K562 (cell line): ENCODE data around the gene CHCHD4. TPM values are rescaled to one million over a fixed set of nuclear protein-coding genes. Genes with fewer than 3 reads are reported as not detected.

Experiments used
- CHD4 ChIP-seq: fragments of 200-600 bp; sonication (generic); IDR thresholded peaks from 3 replicates; pipeline ENCODE4 v1.6.1; 2012; ENCODE audit warnings: low read depth, mild to moderate bottlenecking, mixed read lengths, low read length, inconsistent platforms; ENCODE audit not compliant: insufficient read depth, insufficient replicate concordance, poor library complexity, severe bottlenecking
- COPS2 ChIP-seq: fragments of 450-650 bp; conservative IDR thresholded peaks from 2 replicates; pipeline ENCODE4 v1.6.1; 2016; ENCODE audit warnings: mild to moderate bottlenecking, moderate library complexity
- FOXJ2 ChIP-seq: fragments of 200-800 bp; sonication (Bioruptor generic); IDR thresholded peaks from 2 replicates; pipeline ENCODE4 v1.6.1; 2016; ENCODE audit warnings: missing genetic modification characterization, missing compliant biosample characterization
- FOXK2 ChIP-seq, 2 experiments: fragments of 450-650 bp; IDR thresholded peaks in 1 of 2; conservative IDR thresholded peaks in 1 of 2; 2 replicates each; pipeline ENCODE4 v1.6.1; 2016; ENCODE audit warnings: low read depth in 2 of 2, mild to moderate bottlenecking in 1 of 2
- MBD2 ChIP-seq: sonication (generic); IDR thresholded peaks from 2 replicates; pipeline ENCODE4 v1.6.1; 2016; ENCODE audit warnings: low read depth, borderline replicate concordance
- MXI1 ChIP-seq: IDR thresholded peaks from 2 replicates; pipeline ENCODE4 v1.6.1; 2011; ENCODE audit warnings: low read depth, mild to moderate bottlenecking, improper control_type of control experiment, low read length
- NELFE ChIP-seq: IDR thresholded peaks from 2 replicates; pipeline ENCODE4 v1.6.1; 2011; ENCODE audit warnings: mild to moderate bottlenecking; ENCODE audit not compliant: insufficient read depth, insufficient read length
- NONO ChIP-seq, 2 experiments: fragments of 200-400 bp in 1 of 2; fragments of 450-650 bp in 1 of 2; formaldehyde crosslinking in 1 of 2; IDR thresholded peaks; 2 replicates each; pipeline ENCODE4 v1.6.1; 2017; ENCODE audit warnings: low read depth in 2 of 2, mild to moderate bottlenecking in 2 of 2, moderate library complexity in 2 of 2, low read length in 1 of 2
- PHTF2 ChIP-seq: fragments of 250-450 bp; sonication (Bioruptor Pico); IDR thresholded peaks from 2 replicates; pipeline ENCODE4 v1.5.0; 2021; ENCODE audit warnings: mild to moderate bottlenecking
- SMARCC2 ChIP-seq: fragments of 450-650 bp; IDR thresholded peaks from 2 replicates; pipeline ENCODE4 v1.6.1; 2017; ENCODE audit warnings: antibody characterized with exemption, moderate library complexity, mild to moderate bottlenecking, low read depth
- SOX6 ChIP-seq: fragments of 450-650 bp; IDR thresholded peaks from 2 replicates; pipeline ENCODE4 v1.6.1; 2014; ENCODE audit warnings: mild to moderate bottlenecking
- TCF3 ChIP-seq: sonication (generic); formaldehyde crosslinking; IDR thresholded peaks from 2 replicates; pipeline ENCODE4 v1.4.0; 2020; ENCODE audit warnings: mild to moderate bottlenecking, missing genetic modification reagents
- XRCC5 ChIP-seq: fragments of 200-400 bp; formaldehyde crosslinking; IDR thresholded peaks from 2 replicates; pipeline ENCODE4 v1.6.1; 2017; ENCODE audit warnings: low read depth, mild to moderate bottlenecking, low read length
- ZNF436 ChIP-seq: fragments of 250-450, 450-650 bp; sonication (Bioruptor Pico); formaldehyde crosslinking; IDR thresholded peaks from 2 replicates; pipeline ENCODE4 v1.7.0; 2020; ENCODE audit warnings: mild to moderate bottlenecking
- polyA plus RNA-seq, 8 experiments: library from polyadenylated mRNA; depleted of rRNA in 4 of 8; stranded (reverse) in 5 of 8; unstranded in 3 of 8; fragments of >200 nt; fragmentation: Nextera tagmentation in 2 of 8; fragmentation: Illumina TruSeq in 1 of 8; extraction: Ambion mirVana in 2 of 8; extraction: Trizol in 1 of 8; gene quantifications; 2 replicates each; pipeline versions ENCODE4 v1.2.1 to v1.2.3, GENCODE V29; 2011 to 2014; ENCODE audit warnings: inconsistent platforms in 1 of 8, missing spikeins in 1 of 8
- total RNA-seq, 7 experiments: library from RNA; depleted of rRNA in 6 of 7; stranded (reverse); fragments of >200 nt in 6 of 7; fragmentation: Illumina TruSeq in 2 of 7; extraction: Trizol in 2 of 7; gene quantifications; 2 replicates each; pipeline versions ENCODE4 v1.2.1 to v1.2.3, GENCODE V29; 2011 to 2021; ENCODE audit warnings: low replicate concordance in 1 of 7
- TF ChIP-seq, protein P1 (sequence below): sonication (generic); formaldehyde crosslinking; IDR thresholded peaks from 2 replicates; pipeline ENCODE4 v1.8.0; 2023; ENCODE audit warnings: missing genetic modification reagents, mild to moderate bottlenecking, borderline replicate concordance
- TF ChIP-seq, protein P2 (sequence below): fragments of 250-450 bp; sonication (Bioruptor Pico); IDR thresholded peaks from 2 replicates; pipeline ENCODE4 v1.5.0; 2021; ENCODE audit warnings: mild to moderate bottlenecking, moderate library complexity

CHCHD4 gene
- total and polyA plus RNA-seq, 9 of the 15 experiments (the other 6 are each of a cell fraction or from before 2014, with no cell fraction given) = 55.4 to 225 (median 77.2) TPM

DNA sequence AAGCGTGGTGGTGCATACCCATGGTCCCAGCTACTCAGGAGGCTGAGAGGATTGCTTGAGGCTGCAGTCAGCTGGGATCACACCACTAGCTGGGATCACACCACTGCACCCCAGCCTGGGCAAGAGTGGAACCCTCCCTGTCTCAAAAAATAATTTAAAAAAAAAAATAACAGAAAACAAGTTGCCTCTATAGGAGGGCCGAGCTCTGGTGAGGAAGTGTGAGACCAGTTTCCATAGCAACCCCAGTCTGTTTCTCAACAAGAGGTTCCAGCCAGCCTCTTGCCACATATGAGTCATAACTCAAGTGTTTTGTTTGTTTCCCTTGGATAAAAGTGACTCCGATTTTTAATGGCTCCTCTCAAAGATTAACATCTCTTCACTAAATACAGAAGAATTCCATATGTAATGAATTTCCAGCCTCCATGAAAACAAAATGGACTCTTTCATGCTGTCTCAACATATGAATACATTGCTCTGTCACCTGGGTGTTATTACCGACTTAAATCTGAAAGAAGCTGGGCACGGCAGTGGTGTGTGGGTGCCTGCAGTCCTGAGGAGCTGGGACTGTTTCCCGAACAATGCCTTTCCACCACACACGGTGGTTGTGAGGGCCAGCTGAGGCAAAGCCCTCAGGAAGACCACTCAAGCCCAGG, 19.9 kb upstream of the CHCHD4 start (continued):
- TF ChIP-seq, protein P1, sequence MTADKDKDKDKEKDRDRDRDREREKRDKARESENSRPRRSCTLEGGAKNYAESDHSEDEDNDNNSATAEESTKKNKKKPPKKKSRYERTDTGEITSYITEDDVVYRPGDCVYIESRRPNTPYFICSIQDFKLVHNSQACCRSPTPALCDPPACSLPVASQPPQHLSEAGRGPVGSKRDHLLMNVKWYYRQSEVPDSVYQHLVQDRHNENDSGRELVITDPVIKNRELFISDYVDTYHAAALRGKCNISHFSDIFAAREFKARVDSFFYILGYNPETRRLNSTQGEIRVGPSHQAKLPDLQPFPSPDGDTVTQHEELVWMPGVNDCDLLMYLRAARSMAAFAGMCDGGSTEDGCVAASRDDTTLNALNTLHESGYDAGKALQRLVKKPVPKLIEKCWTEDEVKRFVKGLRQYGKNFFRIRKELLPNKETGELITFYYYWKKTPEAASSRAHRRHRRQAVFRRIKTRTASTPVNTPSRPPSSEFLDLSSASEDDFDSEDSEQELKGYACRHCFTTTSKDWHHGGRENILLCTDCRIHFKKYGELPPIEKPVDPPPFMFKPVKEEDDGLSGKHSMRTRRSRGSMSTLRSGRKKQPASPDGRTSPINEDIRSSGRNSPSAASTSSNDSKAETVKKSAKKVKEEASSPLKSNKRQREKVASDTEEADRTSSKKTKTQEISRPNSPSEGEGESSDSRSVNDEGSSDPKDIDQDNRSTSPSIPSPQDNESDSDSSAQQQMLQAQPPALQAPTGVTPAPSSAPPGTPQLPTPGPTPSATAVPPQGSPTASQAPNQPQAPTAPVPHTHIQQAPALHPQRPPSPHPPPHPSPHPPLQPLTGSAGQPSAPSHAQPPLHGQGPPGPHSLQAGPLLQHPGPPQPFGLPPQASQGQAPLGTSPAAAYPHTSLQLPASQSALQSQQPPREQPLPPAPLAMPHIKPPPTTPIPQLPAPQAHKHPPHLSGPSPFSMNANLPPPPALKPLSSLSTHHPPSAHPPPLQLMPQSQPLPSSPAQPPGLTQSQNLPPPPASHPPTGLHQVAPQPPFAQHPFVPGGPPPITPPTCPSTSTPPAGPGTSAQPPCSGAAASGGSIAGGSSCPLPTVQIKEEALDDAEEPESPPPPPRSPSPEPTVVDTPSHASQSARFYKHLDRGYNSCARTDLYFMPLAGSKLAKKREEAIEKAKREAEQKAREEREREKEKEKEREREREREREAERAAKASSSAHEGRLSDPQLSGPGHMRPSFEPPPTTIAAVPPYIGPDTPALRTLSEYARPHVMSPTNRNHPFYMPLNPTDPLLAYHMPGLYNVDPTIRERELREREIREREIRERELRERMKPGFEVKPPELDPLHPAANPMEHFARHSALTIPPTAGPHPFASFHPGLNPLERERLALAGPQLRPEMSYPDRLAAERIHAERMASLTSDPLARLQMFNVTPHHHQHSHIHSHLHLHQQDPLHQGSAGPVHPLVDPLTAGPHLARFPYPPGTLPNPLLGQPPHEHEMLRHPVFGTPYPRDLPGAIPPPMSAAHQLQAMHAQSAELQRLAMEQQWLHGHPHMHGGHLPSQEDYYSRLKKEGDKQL = no peak
- TF ChIP-seq PHTF2 (no peak), SMARCC2 (peak; percentile 77; the same call in 1 of the 2 replicates), FOXJ2 (tag) (peak; percentile 100), TCF3 (CRISPR knock-in tag) (peak; percentile 11; the same call in 1 of the 2 replicates), COPS2 (no peak), ZNF436 (CRISPR knock-in tag) (no peak), XRCC5 (no peak), FOXK2 (conservative IDR thresholded peaks at IDR 0.05 in 1 of 2, IDR thresholded peaks at IDR 0.05 in 1 of 2; ENCODE audit: low read depth in 2 of 2) (0 out of 4 replicates have a peak, but pooled peaks of 1 of the 2 experiments have one; percentile 19), MBD2 (0 out of 2 replicates have a peak, but pooled peaks have one; percentile 34), SOX6 (peak; percentile 75), CHD4 (no peak), MXI1 (peak; percentile 86; the same call in 1 of the 2 replicates), NONO (IDR thresholded peaks at IDR 0.05; ENCODE audit: low read depth in 2 of 2, low read length in 1 of 2) (no peak), NELFE (no peak)
- TF ChIP-seq, protein P2, sequence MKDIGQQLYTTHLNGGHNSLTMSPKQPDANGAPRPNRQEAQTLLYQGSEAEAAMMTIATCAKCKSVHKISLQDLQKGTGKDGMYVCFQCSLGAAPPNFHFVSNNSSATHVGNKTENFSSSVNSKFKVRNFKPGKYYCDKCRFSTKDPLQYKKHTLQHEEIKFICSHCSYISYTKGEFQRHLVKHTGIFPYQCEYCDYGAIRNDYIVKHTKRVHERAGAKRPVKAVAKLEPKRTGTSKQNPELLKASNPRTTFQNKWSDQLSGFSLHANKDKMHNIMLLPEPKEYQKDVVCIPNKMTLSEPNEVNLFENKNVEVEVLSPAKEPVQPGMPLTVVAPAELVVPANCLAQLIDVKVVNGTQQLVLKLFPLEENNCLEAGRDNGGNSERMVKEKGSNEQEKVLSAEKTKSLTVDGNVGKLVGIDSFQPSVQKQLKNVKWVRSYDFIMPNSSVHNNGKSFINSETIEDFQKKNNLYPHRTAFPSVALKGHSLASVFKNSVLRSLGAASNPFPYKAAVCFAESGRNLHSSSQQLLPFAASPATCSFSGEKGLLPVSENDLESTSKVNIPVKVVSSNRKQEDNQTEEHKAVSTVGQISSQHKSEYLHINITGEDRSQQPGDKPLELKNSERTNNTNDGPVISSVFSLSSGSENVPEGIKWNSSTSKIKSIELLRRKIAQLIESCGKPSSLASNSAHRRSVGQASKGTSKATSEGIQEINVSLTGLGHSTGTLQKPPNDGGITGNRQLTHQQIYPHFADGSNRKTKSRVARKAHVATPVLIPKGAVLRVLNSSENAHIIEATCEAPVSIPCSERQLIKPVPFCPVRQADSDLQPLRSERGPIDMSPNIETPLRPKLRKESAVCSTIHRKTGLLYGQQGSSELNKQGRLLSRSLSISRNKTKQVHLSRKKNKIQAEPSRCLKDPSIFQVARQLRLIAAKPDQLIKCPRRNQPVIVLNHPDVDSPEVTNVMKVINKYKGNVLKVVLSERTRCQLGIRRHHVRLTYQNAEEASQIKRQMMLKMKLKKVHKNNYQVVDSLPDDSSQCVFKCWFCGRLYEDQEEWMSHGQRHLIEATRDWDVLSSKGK = no peak
